Measurements from ENCODE around the gene LRRC74B.

LRRC74B gene

GRCh38 chr22:21054046-21054713 is 8.4 kb downstream of the LRRC74B start:
- no peak for DNase-seq (ENCODE audit: low spot score)

GRCh38 chr22:21054714-21055563 is 9.2 kb downstream of the LRRC74B start:
- Histone ChIP-seq H3K27ac (replicated peaks; ENCODE audit: low read length) (no peak overlapping the region), H3K4me1 (ENCODE audit: control insufficient read depth in 2 of 2, insufficient read depth in 1 of 2, low read depth in 1 of 2, low read length in 2 of 2) (peaks cover 3 to 5% of the 10 kb centered on the region in 2 donors), H3K4me3 (ENCODE audit: low read length in 2 of 2) (no peak overlapping the region), H3K23ac (ENCODE audit: low read depth, low read length, poor library complexity) (peak overlapping the region; percentile 75), H2AK5ac (ENCODE audit: low read depth, low read length) (peak overlapping the region; percentile 78), H3K14ac (ENCODE audit: low read length) (peak overlapping the region; percentile 26), H2AFZ (ENCODE audit: low read length) (no peak overlapping the region), H3K79me1 (ENCODE audit: low read depth, low read length) (no peaks in the 10 kb centered on the region), H2BK15ac (ENCODE audit: low read length) (no peak overlapping the region), H3K9me3 (replicated peaks in 1 of 2; ENCODE audit: control insufficient read depth in 2 of 2, insufficient read depth in 1 of 2, low read depth in 1 of 2, low read length in 2 of 2) (peaks cover 0 to 2% of the 10 kb centered on the region in 2 donors), H3K4me2 (ENCODE audit: insufficient read depth, low read length, poor library complexity, severe bottlenecking) (no peak overlapping the region), H2BK120ac (ENCODE audit: low read depth, low read length) (no peak overlapping the region), H4K8ac (ENCODE audit: low read depth, low read length) (no peak overlapping the region), H3K36me3 (replicated peaks in 1 of 2; ENCODE audit: control insufficient read depth in 2 of 2, insufficient read depth in 2 of 2, low read length in 2 of 2) (no peaks in the 10 kb centered on the region), H3K4ac (ENCODE audit: low read length) (no peak overlapping the region), H2BK5ac (ENCODE audit: low read length) (no peak overlapping the region), H4K91ac (ENCODE audit: low read depth, low read length, poor library complexity) (no peak overlapping the region), H3K27me3 (ENCODE audit: control insufficient read depth in 3 of 3, insufficient read depth in 3 of 3, low read depth in 1 of 3, low read length in 3 of 3) (peaks cover 0 to 24% (median 0%) of the 10 kb centered on the region in 3 experiments), H3K9ac (ENCODE audit: low read depth, low read length, poor library complexity) (no peak overlapping the region), H2BK12ac (ENCODE audit: low read length) (no peak overlapping the region), H3K18ac (ENCODE audit: low read length) (peak overlapping the region; percentile 62)
- DNase-seq (ENCODE audit: low spot score): no peak
- no CpG with 5 or more reads among the region's 11 CpGs for WGBS, 2 donors (ENCODE audit: extremely low coverage in 2 of 2, insufficient read length in 2 of 2, insufficient replicate concordance in 1 of 2)

More at GRCh38 chr22:21054046-21054713, 8.4 kb downstream of the LRRC74B start:
- Histone ChIP-seq H4K91ac (ENCODE audit: low read depth, low read length, poor library complexity) (no peak overlapping the region), H3K27me3 (ENCODE audit: control insufficient read depth in 3 of 3, insufficient read depth in 3 of 3, low read depth in 1 of 3, low read length in 3 of 3) (peaks cover 0 to 24% (median 0%) of the 10 kb centered on the region in 3 experiments), H3K4me1 (ENCODE audit: control insufficient read depth in 2 of 2, insufficient read depth in 1 of 2, low read depth in 1 of 2, low read length in 2 of 2) (peaks cover 3 to 5% of the 10 kb centered on the region in 2 donors), H3K4me3 (ENCODE audit: low read length in 2 of 2) (no peak overlapping the region), H2AK5ac (ENCODE audit: low read depth, low read length) (peak overlapping the region; percentile 47), H2AFZ (ENCODE audit: low read length) (no peak overlapping the region), H4K8ac (ENCODE audit: low read depth, low read length) (no peak overlapping the region), H3K4me2 (ENCODE audit: insufficient read depth, low read length, poor library complexity, severe bottlenecking) (no peak overlapping the region), H2BK5ac (ENCODE audit: low read length) (no peak overlapping the region), H2BK15ac (ENCODE audit: low read length) (no peak overlapping the region), H3K18ac (ENCODE audit: low read length) (no peak overlapping the region), H3K9me3 (replicated peaks in 1 of 2; ENCODE audit: control insufficient read depth in 2 of 2, insufficient read depth in 1 of 2, low read depth in 1 of 2, low read length in 2 of 2) (peaks cover 0 to 2% of the 10 kb centered on the region in 2 donors), H3K14ac (ENCODE audit: low read length) (no peak overlapping the region), H2BK120ac (ENCODE audit: low read depth, low read length) (no peak overlapping the region), H3K9ac (ENCODE audit: low read depth, low read length, poor library complexity) (no peak overlapping the region), H3K27ac (replicated peaks; ENCODE audit: low read length) (no peak overlapping the region), H3K79me1 (ENCODE audit: low read depth, low read length) (no peaks in the 10 kb centered on the region), H2BK12ac (ENCODE audit: low read length) (no peak overlapping the region), H3K36me3 (replicated peaks in 1 of 2; ENCODE audit: control insufficient read depth in 2 of 2, insufficient read depth in 2 of 2, low read length in 2 of 2) (no peaks in the 10 kb centered on the region), H3K4ac (ENCODE audit: low read length) (no peak overlapping the region), H3K23ac (ENCODE audit: low read depth, low read length, poor library complexity) (no peak overlapping the region)
- WGBS, 2 donors (ENCODE audit: extremely low coverage in 2 of 2, insufficient read length in 2 of 2, insufficient replicate concordance in 1 of 2): no CpG with 5 or more reads among the region's 15 CpGs

GRCh38 chr22:21055564-21055834 is 9.8 kb downstream of the LRRC74B start:
- no peak overlapping the region for H2BK5ac ChIP-seq (ENCODE audit: low read length)
- H3K23ac ChIP-seq (ENCODE audit: low read depth, low read length, poor library complexity): peak overlapping the region; percentile 75
- H2AFZ ChIP-seq (ENCODE audit: low read length): no peak overlapping the region
- H3K36me3 ChIP-seq (replicated peaks in 1 of 2; ENCODE audit: control insufficient read depth in 2 of 2, insufficient read depth in 2 of 2, low read length in 2 of 2): no peaks in the 10 kb centered on the region
- H3K4me2 ChIP-seq (ENCODE audit: insufficient read depth, low read length, poor library complexity, severe bottlenecking): no peak overlapping the region
- no peak overlapping the region for H2BK120ac ChIP-seq (ENCODE audit: low read depth, low read length)
- no peak overlapping the region for H4K91ac ChIP-seq (ENCODE audit: low read depth, low read length, poor library complexity)
- no peak overlapping the region for H3K4ac ChIP-seq (ENCODE audit: low read length)
- no peak overlapping the region for H3K27ac ChIP-seq (replicated peaks; ENCODE audit: low read length)
- no peak overlapping the region for H2BK15ac ChIP-seq (ENCODE audit: low read length)
- H3K18ac ChIP-seq (ENCODE audit: low read length): peak overlapping the region; percentile 62
- no peak overlapping the region for H2BK12ac ChIP-seq (ENCODE audit: low read length)
- peak overlapping the region; percentile 73 for H3K9ac ChIP-seq (ENCODE audit: low read depth, low read length, poor library complexity)
- peaks cover 0 to 24% (median 0%) of the 10 kb centered on the region in 3 experiments for H3K27me3 ChIP-seq (ENCODE audit: control insufficient read depth in 3 of 3, insufficient read depth in 3 of 3, low read depth in 1 of 3, low read length in 3 of 3)
- H4K8ac ChIP-seq (ENCODE audit: low read depth, low read length): no peak overlapping the region
- peak overlapping the region; percentile 26 for H3K14ac ChIP-seq (ENCODE audit: low read length)
- H3K4me3 ChIP-seq (ENCODE audit: low read length in 2 of 2): no peak overlapping the region
- no peak for DNase-seq (ENCODE audit: low spot score)
- H3K4me1 ChIP-seq (ENCODE audit: control insufficient read depth in 2 of 2, insufficient read depth in 1 of 2, low read depth in 1 of 2, low read length in 2 of 2): peaks cover 3 to 5% of the 10 kb centered on the region in 2 donors
- no CpG with 5 or more reads among the region's 4 CpGs for WGBS, 2 donors (ENCODE audit: extremely low coverage in 2 of 2, insufficient read length in 2 of 2, insufficient replicate concordance in 1 of 2)
- H3K79me1 ChIP-seq (ENCODE audit: low read depth, low read length): no peaks in the 10 kb centered on the region
- H3K9me3 ChIP-seq (replicated peaks in 1 of 2; ENCODE audit: control insufficient read depth in 2 of 2, insufficient read depth in 1 of 2, low read depth in 1 of 2, low read length in 2 of 2): peaks cover 0 to 2% of the 10 kb centered on the region in 2 donors
- peak overlapping the region; percentile 78 for H2AK5ac ChIP-seq (ENCODE audit: low read depth, low read length)

GRCh38 chr22:21055880-21056319 is 10.2 kb downstream of the LRRC74B start:
- Histone ChIP-seq H3K23ac (ENCODE audit: low read depth, low read length, poor library complexity) (no peak overlapping the region), H4K8ac (ENCODE audit: low read depth, low read length) (no peak overlapping the region), H3K4me2 (ENCODE audit: insufficient read depth, low read length, poor library complexity, severe bottlenecking) (no peak overlapping the region), H3K36me3 (replicated peaks in 1 of 2; ENCODE audit: control insufficient read depth in 2 of 2, insufficient read depth in 2 of 2, low read length in 2 of 2) (no peaks in the 10 kb centered on the region), H3K18ac (ENCODE audit: low read length) (no peak overlapping the region), H3K27me3 (ENCODE audit: control insufficient read depth in 3 of 3, insufficient read depth in 3 of 3, low read depth in 1 of 3, low read length in 3 of 3) (peaks cover 0 to 24% (median 0%) of the 10 kb centered on the region in 3 experiments), H3K14ac (ENCODE audit: low read length) (no peak overlapping the region), H3K9ac (ENCODE audit: low read depth, low read length, poor library complexity) (no peak overlapping the region), H2BK120ac (ENCODE audit: low read depth, low read length) (no peak overlapping the region), H3K4me3 (ENCODE audit: low read length in 2 of 2) (no peak overlapping the region), H2AK5ac (ENCODE audit: low read depth, low read length) (no peak overlapping the region), H2BK12ac (ENCODE audit: low read length) (no peak overlapping the region), H2BK15ac (ENCODE audit: low read length) (no peak overlapping the region), H4K91ac (ENCODE audit: low read depth, low read length, poor library complexity) (no peak overlapping the region), H2BK5ac (ENCODE audit: low read length) (no peak overlapping the region), H3K27ac (replicated peaks; ENCODE audit: low read length) (no peak overlapping the region), H3K9me3 (replicated peaks in 1 of 2; ENCODE audit: control insufficient read depth in 2 of 2, insufficient read depth in 1 of 2, low read depth in 1 of 2, low read length in 2 of 2) (peaks cover 0 to 2% of the 10 kb centered on the region in 2 donors), H2AFZ (ENCODE audit: low read length) (no peak overlapping the region), H3K4ac (ENCODE audit: low read length) (no peak overlapping the region), H3K4me1 (ENCODE audit: control insufficient read depth in 2 of 2, insufficient read depth in 1 of 2, low read depth in 1 of 2, low read length in 2 of 2) (peaks cover 3 to 5% of the 10 kb centered on the region in 2 donors), H3K79me1 (ENCODE audit: low read depth, low read length) (no peaks in the 10 kb centered on the region)
- DNase-seq (ENCODE audit: low spot score): no peak
- WGBS, 2 donors (ENCODE audit: extremely low coverage in 2 of 2, insufficient read length in 2 of 2, insufficient replicate concordance in 1 of 2): no CpG with 5 or more reads among the region's 7 CpGs

Data from neuronal stem cell (in vitro differentiated cells).